HepG2 (cell line): ENCODE results near the gene RNF148. TPM values are rescaled to one million over a fixed set of nuclear protein-coding genes. Genes with fewer than 3 reads are reported as not detected.

Source experiments
- ATAC-seq: fragments of 200-7000 bp; cut with Tn5 transposase; 3 replicates; pipeline ENCODE4 v1.9.1; 2020; ENCODE audit warnings: mild to moderate bottlenecking, moderate library complexity
- BruUV-seq: library from RNA; stranded (reverse); fragments of 400-500 nt; replicated peaks from 2 replicates; lab custom pipeline; 2021; lab: Mats Ljungman, UMichigan
- CTCF ChIA-PET: fragments of 300-600 bp; formaldehyde crosslinking; extraction: SDS; loops from one replicate; lab custom pipeline; 2021; ENCODE audit warnings: low total read pairs, inconsistent platforms, low intra/inter-chr PET ratio; lab: Yijun Ruan, JAX
- POLR2A ChIA-PET: fragments of 350-600 bp; sonication (Branson Sonifier 250); formaldehyde crosslinking; loops from one replicate; lab custom pipeline; 2020; ENCODE audit warnings: antibody characterized with exemption, inconsistent platforms; lab: Yijun Ruan, JAX
- DNase-seq: peaks from one replicate; pipeline ENCODE4 v3.0.0-alpha.2; 2015; ENCODE audit warnings: low spot score
- FAIRE-seq: peaks from 3 replicates; lab custom pipeline; 2011; peaks lifted over from hg19 to GRCh38; lab: Jason Lieb, UNC
- H2AFZ ChIP-seq: one replicate; pipeline ENCODE4 v1.6.1; 2011; ENCODE audit warnings: low read length, inconsistent platforms
- H3K27ac ChIP-seq: fragments of 300-600 bp; 3 replicates; pipeline ENCODE4 v1.8.0; 2011; ENCODE audit warnings: mixed run types, mild to moderate bottlenecking, mixed read lengths, low read length, inconsistent platforms; ENCODE audit not compliant: insufficient read depth; ENCODE audit errors: extremely low read length
- H3K27me3 ChIP-seq, 2 experiments: fragments of 200-600 bp in 1 of 2; 2 replicates in 1 of 2; 3 replicates in 1 of 2; pipeline versions ENCODE4 v1.6.0 to v1.8.0; 2011; ENCODE audit warnings: low read length in 2 of 2, mild to moderate bottlenecking in 2 of 2, moderate library complexity in 2 of 2, inconsistent platforms in 1 of 2; ENCODE audit not compliant: insufficient read depth in 2 of 2, control insufficient read depth in 1 of 2
- H3K36me3 ChIP-seq, 2 experiments: fragments of 200-600 bp in 1 of 2; replicated peaks in 1 of 2; 2 replicates in 1 of 2; 3 replicates in 1 of 2; pipeline versions ENCODE4 v1.5.1 to v1.8.0; 2011; ENCODE audit warnings: low read length in 2 of 2, inconsistent platforms in 1 of 2; ENCODE audit not compliant: insufficient read depth in 2 of 2, control insufficient read depth in 1 of 2
- H3K4me1 ChIP-seq: 2 replicates; pipeline ENCODE4 v1.5.1; 2012; ENCODE audit warnings: low read length, inconsistent platforms; ENCODE audit not compliant: insufficient read depth
- H3K4me2 ChIP-seq: 2 replicates; pipeline ENCODE4 v1.6.0; 2011; ENCODE audit warnings: low read depth, low read length, inconsistent platforms
- H3K4me3 ChIP-seq, 3 experiments: fragments of 200-600 bp in 1 of 3; sonication (generic), shearing (Covaris generic) in 1 of 3; replicated peaks in 1 of 3; 2 replicates each; pipeline ENCODE4 v1.5.1; 2011 to 2016; ENCODE audit warnings: low read length in 3 of 3, inconsistent platforms in 2 of 3, low read depth in 2 of 3, mild to moderate bottlenecking in 2 of 3, control low read depth in 1 of 3, mixed read lengths in 1 of 3; ENCODE audit not compliant: insufficient read depth in 1 of 3
- H3K79me2 ChIP-seq: one replicate; pipeline ENCODE4 v1.6.1; 2011; ENCODE audit warnings: low read length, inconsistent platforms; ENCODE audit not compliant: insufficient read depth
- H3K9ac ChIP-seq: 2 replicates; pipeline ENCODE4 v1.6.0; 2011; ENCODE audit warnings: mild to moderate bottlenecking, low read depth, low read length, inconsistent platforms; ENCODE audit not compliant: insufficient read depth
- H3K9me3 ChIP-seq: 2 replicates; pipeline ENCODE4 v1.5.1; 2012; ENCODE audit warnings: mild to moderate bottlenecking, low read length
- H4K20me1 ChIP-seq: 2 replicates; pipeline ENCODE4 v1.6.0; 2011; ENCODE audit warnings: inconsistent platforms, mild to moderate bottlenecking, low read length, moderate library complexity; ENCODE audit not compliant: insufficient read depth
- MLLT10 ChIP-seq: sonication (generic); formaldehyde crosslinking; IDR thresholded peaks from 2 replicates; pipeline ENCODE4 v1.4.0; 2020; ENCODE audit warnings: missing genetic modification reagents
- TFE3 ChIP-seq: IDR thresholded peaks from 2 replicates; pipeline ENCODE4 v1.6.1; 2016
- ZNF614 ChIP-seq: IDR thresholded peaks from 2 replicates; pipeline ENCODE4 v1.6.1; 2018; ENCODE audit warnings: missing biosample characterization, missing genetic modification reagents, inconsistent platforms, borderline replicate concordance
- WGBS: methylation state at CpG from one replicate; pipeline ENCODE4 v1.1.6; 2017; ENCODE audit warnings: low lambda C conversion rate; 5-methylcytosine and 5-hydroxymethylcytosine counted together
- in situ Hi-C: cut with HindIII; loops from 2 replicates; pipeline ENCODE4 v1.10.0; 2017; ENCODE audit warnings: low pct_unique_long_range_greater_than_20kb; ENCODE audit not compliant: extremely low pct_ligation_motif_present
- intact Hi-C: fragments of 100-400 bp; cut with micrococcal nuclease; formaldehyde crosslinking; loops from one replicate; pipeline ENCODE4 v1.10.0; 2022; ENCODE audit not compliant: unreplicated experiment
- polyA plus RNA-seq, 8 experiments: library from polyadenylated mRNA; depleted of rRNA in 3 of 8; stranded (reverse) in 7 of 8; unstranded in 1 of 8; fragments of >200 nt; fragmentation: Illumina TruSeq in 4 of 8; extraction: Trizol in 4 of 8; gene quantifications; 2 replicates each; pipeline versions ENCODE4 v1.2.1 to v1.2.3, GENCODE V29; 2011 to 2016; ENCODE audit warnings: low read depth in 4 of 8, missing spikeins in 1 of 8, mixed read lengths in 1 of 8; ENCODE audit not compliant: insufficient read depth in 1 of 8
- total RNA-seq, 5 experiments: library from RNA; depleted of rRNA; stranded (reverse); fragments of >200 nt; fragmentation: Illumina TruSeq; extraction: Trizol; gene quantifications; 2 replicates each; pipeline ENCODE4 v1.2.3, GENCODE V29; 2016; ENCODE audit warnings: low read depth in 1 of 5
- TF ChIP-seq, protein P1 (sequence below): sonication (generic); formaldehyde crosslinking; IDR thresholded peaks from 2 replicates; pipeline ENCODE4 v1.5.1; 2020; ENCODE audit warnings: mild to moderate bottlenecking, missing genetic modification reagents, borderline replicate concordance
- TF ChIP-seq, protein P2 (sequence below): sonication (generic); formaldehyde crosslinking; IDR thresholded peaks from 2 replicates; pipeline ENCODE4 v1.5.0; 2020; ENCODE audit warnings: mild to moderate bottlenecking, missing genetic modification reagents, borderline replicate concordance
- TF ChIP-seq, protein P3 (sequence below): sonication (generic); formaldehyde crosslinking; IDR thresholded peaks from 2 replicates; pipeline ENCODE4 v1.8.1; 2022; ENCODE audit warnings: low read depth, mild to moderate bottlenecking, missing genetic modification reagents
- TF ChIP-seq, protein P4 (sequence below): sonication (generic); formaldehyde crosslinking; IDR thresholded peaks from 2 replicates; pipeline ENCODE4 v1.4.0; 2020; ENCODE audit warnings: mild to moderate bottlenecking, missing genetic modification reagents, borderline replicate concordance

RNF148 gene
- total and polyA plus RNA-seq, 2 of the 13 experiments (the other 11 are each of a cell fraction or from before 2014, with no cell fraction given) = 0.16 to 1.6 TPM

DNA sequence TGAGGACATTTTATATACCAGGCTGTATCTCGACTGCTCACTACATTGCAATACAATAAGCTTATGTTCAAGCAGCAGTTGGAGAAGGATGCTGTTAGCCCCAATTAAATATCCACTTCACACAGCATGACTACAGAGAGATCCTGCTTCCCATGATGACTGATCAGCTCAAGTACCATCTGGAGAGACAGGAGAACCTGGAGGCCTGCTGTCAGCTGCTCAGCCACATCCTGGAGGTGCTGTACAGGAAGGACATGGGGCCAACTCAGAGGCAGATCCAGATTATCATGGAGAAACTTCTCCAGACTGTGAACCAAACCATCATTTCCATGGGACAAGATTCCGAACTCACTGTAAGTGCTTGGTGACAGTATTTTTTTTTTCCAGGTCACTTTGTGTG lies 26.3 kb downstream of the RNF148 start:
- intact Hi-C loops (no loop called here), in situ Hi-C loops (no loop called here)
- 97% methylated on average over 2 of the region's 2 CpGs for WGBS
- no peak overlapping the region for H3K4me2 ChIP-seq
- H3K4me1 ChIP-seq = peaks cover 42% of the 10 kb centered on the region
- H4K20me1 ChIP-seq = no peaks in the 10 kb centered on the region
- ChIA-PET CTCF (no interaction called here), POLR2A (interaction anchor here (1.1 kb wide), 1 partner anchor 209 kb away, joined by 5 read pairs; the partner anchor contains the start of gene CADPS2)
- no peaks in the 10 kb centered on the region for H3K27me3 ChIP-seq
- no peak for DNase-seq
- no peaks in the 10 kb centered on the region for H3K9me3 ChIP-seq
- FAIRE-seq = no peak
- H3K79me2 ChIP-seq = no peaks in the 10 kb centered on the region
- H3K36me3 ChIP-seq = no peaks in the 10 kb centered on the region
- H3K4me3 ChIP-seq = no peak overlapping the region
- no peak for ATAC-seq
- BruUV-seq = no TSS peak
- no peak overlapping the region for H3K9ac ChIP-seq
- no peak overlapping the region for H2AFZ ChIP-seq
- H3K27ac ChIP-seq = no peak overlapping the region
- TF ChIP-seq, protein P1, sequence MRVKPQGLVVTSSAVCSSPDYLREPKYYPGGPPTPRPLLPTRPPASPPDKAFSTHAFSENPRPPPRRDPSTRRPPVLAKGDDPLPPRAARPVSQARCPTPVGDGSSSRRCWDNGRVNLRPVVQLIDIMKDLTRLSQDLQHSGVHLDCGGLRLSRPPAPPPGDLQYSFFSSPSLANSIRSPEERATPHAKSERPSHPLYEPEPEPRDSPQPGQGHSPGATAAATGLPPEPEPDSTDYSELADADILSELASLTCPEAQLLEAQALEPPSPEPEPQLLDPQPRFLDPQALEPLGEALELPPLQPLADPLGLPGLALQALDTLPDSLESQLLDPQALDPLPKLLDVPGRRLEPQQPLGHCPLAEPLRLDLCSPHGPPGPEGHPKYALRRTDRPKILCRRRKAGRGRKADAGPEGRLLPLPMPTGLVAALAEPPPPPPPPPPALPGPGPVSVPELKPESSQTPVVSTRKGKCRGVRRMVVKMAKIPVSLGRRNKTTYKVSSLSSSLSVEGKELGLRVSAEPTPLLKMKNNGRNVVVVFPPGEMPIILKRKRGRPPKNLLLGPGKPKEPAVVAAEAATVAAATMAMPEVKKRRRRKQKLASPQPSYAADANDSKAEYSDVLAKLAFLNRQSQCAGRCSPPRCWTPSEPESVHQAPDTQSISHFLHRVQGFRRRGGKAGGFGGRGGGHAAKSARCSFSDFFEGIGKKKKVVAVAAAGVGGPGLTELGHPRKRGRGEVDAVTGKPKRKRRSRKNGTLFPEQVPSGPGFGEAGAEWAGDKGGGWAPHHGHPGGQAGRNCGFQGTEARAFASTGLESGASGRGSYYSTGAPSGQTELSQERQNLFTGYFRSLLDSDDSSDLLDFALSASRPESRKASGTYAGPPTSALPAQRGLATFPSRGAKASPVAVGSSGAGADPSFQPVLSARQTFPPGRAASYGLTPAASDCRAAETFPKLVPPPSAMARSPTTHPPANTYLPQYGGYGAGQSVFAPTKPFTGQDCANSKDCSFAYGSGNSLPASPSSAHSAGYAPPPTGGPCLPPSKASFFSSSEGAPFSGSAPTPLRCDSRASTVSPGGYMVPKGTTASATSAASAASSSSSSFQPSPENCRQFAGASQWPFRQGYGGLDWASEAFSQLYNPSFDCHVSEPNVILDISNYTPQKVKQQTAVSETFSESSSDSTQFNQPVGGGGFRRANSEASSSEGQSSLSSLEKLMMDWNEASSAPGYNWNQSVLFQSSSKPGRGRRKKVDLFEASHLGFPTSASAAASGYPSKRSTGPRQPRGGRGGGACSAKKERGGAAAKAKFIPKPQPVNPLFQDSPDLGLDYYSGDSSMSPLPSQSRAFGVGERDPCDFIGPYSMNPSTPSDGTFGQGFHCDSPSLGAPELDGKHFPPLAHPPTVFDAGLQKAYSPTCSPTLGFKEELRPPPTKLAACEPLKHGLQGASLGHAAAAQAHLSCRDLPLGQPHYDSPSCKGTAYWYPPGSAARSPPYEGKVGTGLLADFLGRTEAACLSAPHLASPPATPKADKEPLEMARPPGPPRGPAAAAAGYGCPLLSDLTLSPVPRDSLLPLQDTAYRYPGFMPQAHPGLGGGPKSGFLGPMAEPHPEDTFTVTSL = no peak
- TF ChIP-seq, protein P2, sequence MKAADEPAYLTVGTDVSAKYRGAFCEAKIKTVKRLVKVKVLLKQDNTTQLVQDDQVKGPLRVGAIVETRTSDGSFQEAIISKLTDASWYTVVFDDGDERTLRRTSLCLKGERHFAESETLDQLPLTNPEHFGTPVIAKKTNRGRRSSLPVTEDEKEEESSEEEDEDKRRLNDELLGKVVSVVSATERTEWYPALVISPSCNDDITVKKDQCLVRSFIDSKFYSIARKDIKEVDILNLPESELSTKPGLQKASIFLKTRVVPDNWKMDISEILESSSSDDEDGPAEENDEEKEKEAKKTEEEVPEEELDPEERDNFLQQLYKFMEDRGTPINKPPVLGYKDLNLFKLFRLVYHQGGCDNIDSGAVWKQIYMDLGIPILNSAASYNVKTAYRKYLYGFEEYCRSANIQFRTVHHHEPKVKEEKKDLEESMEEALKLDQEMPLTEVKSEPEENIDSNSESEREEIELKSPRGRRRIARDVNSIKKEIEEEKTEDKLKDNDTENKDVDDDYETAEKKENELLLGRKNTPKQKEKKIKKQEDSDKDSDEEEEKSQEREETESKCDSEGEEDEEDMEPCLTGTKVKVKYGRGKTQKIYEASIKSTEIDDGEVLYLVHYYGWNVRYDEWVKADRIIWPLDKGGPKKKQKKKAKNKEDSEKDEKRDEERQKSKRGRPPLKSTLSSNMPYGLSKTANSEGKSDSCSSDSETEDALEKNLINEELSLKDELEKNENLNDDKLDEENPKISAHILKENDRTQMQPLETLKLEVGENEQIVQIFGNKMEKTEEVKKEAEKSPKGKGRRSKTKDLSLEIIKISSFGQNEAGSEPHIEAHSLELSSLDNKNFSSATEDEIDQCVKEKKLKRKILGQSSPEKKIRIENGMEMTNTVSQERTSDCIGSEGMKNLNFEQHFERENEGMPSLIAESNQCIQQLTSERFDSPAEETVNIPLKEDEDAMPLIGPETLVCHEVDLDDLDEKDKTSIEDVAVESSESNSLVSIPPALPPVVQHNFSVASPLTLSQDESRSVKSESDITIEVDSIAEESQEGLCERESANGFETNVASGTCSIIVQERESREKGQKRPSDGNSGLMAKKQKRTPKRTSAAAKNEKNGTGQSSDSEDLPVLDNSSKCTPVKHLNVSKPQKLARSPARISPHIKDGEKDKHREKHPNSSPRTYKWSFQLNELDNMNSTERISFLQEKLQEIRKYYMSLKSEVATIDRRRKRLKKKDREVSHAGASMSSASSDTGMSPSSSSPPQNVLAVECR (CRISPR knock-in tag) = no peak
- TF ChIP-seq, protein P3, sequence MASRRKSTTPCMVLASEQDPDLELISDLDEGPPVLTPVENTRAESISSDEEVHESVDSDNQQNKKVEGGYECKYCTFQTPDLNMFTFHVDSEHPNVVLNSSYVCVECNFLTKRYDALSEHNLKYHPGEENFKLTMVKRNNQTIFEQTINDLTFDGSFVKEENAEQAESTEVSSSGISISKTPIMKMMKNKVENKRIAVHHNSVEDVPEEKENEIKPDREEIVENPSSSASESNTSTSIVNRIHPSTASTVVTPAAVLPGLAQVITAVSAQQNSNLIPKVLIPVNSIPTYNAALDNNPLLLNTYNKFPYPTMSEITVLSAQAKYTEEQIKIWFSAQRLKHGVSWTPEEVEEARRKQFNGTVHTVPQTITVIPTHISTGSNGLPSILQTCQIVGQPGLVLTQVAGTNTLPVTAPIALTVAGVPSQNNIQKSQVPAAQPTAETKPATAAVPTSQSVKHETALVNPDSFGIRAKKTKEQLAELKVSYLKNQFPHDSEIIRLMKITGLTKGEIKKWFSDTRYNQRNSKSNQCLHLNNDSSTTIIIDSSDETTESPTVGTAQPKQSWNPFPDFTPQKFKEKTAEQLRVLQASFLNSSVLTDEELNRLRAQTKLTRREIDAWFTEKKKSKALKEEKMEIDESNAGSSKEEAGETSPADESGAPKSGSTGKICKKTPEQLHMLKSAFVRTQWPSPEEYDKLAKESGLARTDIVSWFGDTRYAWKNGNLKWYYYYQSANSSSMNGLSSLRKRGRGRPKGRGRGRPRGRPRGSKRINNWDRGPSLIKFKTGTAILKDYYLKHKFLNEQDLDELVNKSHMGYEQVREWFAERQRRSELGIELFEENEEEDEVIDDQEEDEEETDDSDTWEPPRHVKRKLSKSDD = no peak
- no peak for TF ChIP-seq MLLT10 (CRISPR knock-in tag)
- TF ChIP-seq TFE3 (CRISPR knock-in tag) = no peak
- TF ChIP-seq, protein P4, sequence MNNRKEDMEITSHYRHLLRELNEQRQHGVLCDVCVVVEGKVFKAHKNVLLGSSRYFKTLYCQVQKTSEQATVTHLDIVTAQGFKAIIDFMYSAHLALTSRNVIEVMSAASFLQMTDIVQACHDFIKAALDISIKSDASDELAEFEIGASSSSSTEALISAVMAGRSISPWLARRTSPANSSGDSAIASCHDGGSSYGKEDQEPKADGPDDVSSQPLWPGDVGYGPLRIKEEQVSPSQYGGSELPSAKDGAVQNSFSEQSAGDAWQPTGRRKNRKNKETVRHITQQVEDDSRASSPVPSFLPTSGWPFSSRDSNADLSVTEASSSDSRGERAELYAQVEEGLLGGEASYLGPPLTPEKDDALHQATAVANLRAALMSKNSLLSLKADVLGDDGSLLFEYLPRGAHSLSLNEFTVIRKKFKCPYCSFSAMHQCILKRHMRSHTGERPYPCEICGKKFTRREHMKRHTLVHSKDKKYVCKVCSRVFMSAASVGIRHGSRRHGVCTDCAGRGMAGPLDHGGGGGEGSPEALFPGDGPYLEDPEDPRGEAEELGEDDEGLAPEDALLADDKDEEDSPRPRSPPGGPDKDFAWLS (CRISPR knock-in tag) = no peak
- TF ChIP-seq ZNF614 = no peak
